K562 (cell line): ENCODE data around the gene SLC5A11. TPM values are rescaled to one million over a fixed set of nuclear protein-coding genes. Genes with fewer than 3 reads are reported as not detected.

Experiments used
- ATAC-seq: fragments of 200-7000 bp; cut with Tn5 transposase; 3 replicates; pipeline ENCODE4 v1.9.1; 2020; ENCODE audit warnings: moderate library complexity
- BruUV-seq: library from RNA; stranded (reverse); fragments of 400-500 nt; replicated peaks from 2 replicates; lab custom pipeline; 2021; lab: Mats Ljungman, UMichigan
- CTCF ChIA-PET: fragments of 300-600 bp; formaldehyde crosslinking; extraction: SDS; loops from one replicate; lab custom pipeline; 2021; ENCODE audit warnings: low intra/inter-chr PET ratio; lab: Yijun Ruan, JAX
- POLR2A ChIA-PET: fragments of 300-600, 350-650 bp; sonication (Branson Sonifier 250); formaldehyde crosslinking; extraction: SDS; loops from one replicate; lab custom pipeline; 2021; ENCODE audit warnings: antibody characterized with exemption, inconsistent platforms; lab: Yijun Ruan, JAX
- DNase-seq, 4 experiments: peaks; one replicate each; pipeline versions ENCODE4 v3.0.0 to v3.0.0-alpha.2; 2011 to 2018; ENCODE audit warnings: low spot score in 3 of 4, mixed read lengths in 3 of 4; ENCODE audit errors: extremely low read depth in 1 of 4
- FAIRE-seq: peaks from 2 replicates; lab custom pipeline; 2011; peaks lifted over from hg19 to GRCh38; lab: Jason Lieb, UNC
- H2AFZ ChIP-seq: 2 replicates; pipeline ENCODE4 v1.6.0; 2011; ENCODE audit warnings: low read depth, low read length, control low read depth, inconsistent platforms
- H3K27ac ChIP-seq: fragments of 200-600 bp; 3 replicates; pipeline ENCODE4 v1.8.0; 2011; ENCODE audit warnings: low read depth, mild to moderate bottlenecking, control low read depth, inconsistent platforms, low read length, moderate library complexity, mixed read lengths; ENCODE audit errors: extremely low read depth
- H3K27me3 ChIP-seq, 2 experiments: fragments of 300-600 bp in 1 of 2; 2 replicates in 1 of 2; 3 replicates in 1 of 2; pipeline versions ENCODE4 v1.6.0 to v1.8.0; 2011; ENCODE audit warnings: inconsistent platforms in 2 of 2, low read length in 2 of 2, mild to moderate bottlenecking in 1 of 2, mixed read lengths in 1 of 2, moderate library complexity in 1 of 2; ENCODE audit not compliant: control insufficient read depth in 2 of 2, insufficient read depth in 2 of 2
- H3K36me3 ChIP-seq: fragments of 300-600 bp; 3 replicates; pipeline ENCODE4 v1.8.0; 2011; ENCODE audit warnings: mild to moderate bottlenecking, low read length, inconsistent platforms; ENCODE audit not compliant: control insufficient read depth, insufficient read depth
- H3K4me1 ChIP-seq, 2 experiments: fragments of 200-600 bp in 1 of 2; replicated peaks in 1 of 2; 2 replicates in 1 of 2; 3 replicates in 1 of 2; pipeline versions ENCODE4 v1.5.1 to v1.8.0; 2011; ENCODE audit warnings: inconsistent platforms in 2 of 2, low read length in 2 of 2, mild to moderate bottlenecking in 1 of 2, mixed read lengths in 1 of 2, moderate library complexity in 1 of 2; ENCODE audit not compliant: control insufficient read depth in 2 of 2, insufficient read depth in 2 of 2
- H3K4me2 ChIP-seq: 2 replicates; pipeline ENCODE4 v1.6.1; 2011; ENCODE audit warnings: low read length, control low read depth, inconsistent platforms, mixed read lengths; ENCODE audit not compliant: insufficient read depth
- H3K4me3 ChIP-seq: fragments of 200-600 bp; sonication (generic), shearing (Covaris generic); 2 replicates; pipeline ENCODE4 v1.5.1; 2016; ENCODE audit warnings: control low read depth, inconsistent platforms
- H3K79me2 ChIP-seq: fragments of 200-600 bp; 3 replicates; pipeline ENCODE4 v1.8.0; 2011; ENCODE audit warnings: low read length, inconsistent platforms; ENCODE audit not compliant: control insufficient read depth, insufficient read depth
- H3K9ac ChIP-seq, 2 experiments: 2 replicates each; pipeline versions ENCODE4 v1.6.0 to v1.6.1; 2011; ENCODE audit warnings: low read depth in 2 of 2, low read length in 2 of 2, control low read depth in 1 of 2, inconsistent platforms in 1 of 2, mild to moderate bottlenecking in 1 of 2, mixed read lengths in 1 of 2; ENCODE audit not compliant: insufficient read depth in 1 of 2
- H3K9me1 ChIP-seq: one replicate; pipeline ENCODE4 v1.6.0; 2011; ENCODE audit warnings: inconsistent platforms, mild to moderate bottlenecking, low read length, moderate library complexity; ENCODE audit not compliant: control insufficient read depth, insufficient read depth
- H3K9me3 ChIP-seq: replicated peaks from 2 replicates; pipeline ENCODE4 v1.5.1; 2011; ENCODE audit warnings: low read depth, low read length, inconsistent platforms; ENCODE audit not compliant: control insufficient read depth, insufficient read depth
- H4K20me1 ChIP-seq: replicated peaks from 2 replicates; pipeline ENCODE4 v1.6.1; 2011; ENCODE audit warnings: low read length, inconsistent platforms, mixed read lengths; ENCODE audit not compliant: control insufficient read depth, insufficient read depth
- C11orf30 ChIP-seq: fragments of 450-650 bp; IDR thresholded peaks from 2 replicates; pipeline ENCODE4 v1.6.1; 2016; ENCODE audit warnings: low read depth, mild to moderate bottlenecking
- KLF16 ChIP-seq: IDR thresholded peaks from 2 replicates; pipeline ENCODE4 v1.6.1; 2016; ENCODE audit warnings: antibody characterized with exemption
- NFYB ChIP-seq: IDR thresholded peaks from 2 replicates; pipeline ENCODE4 v1.6.1; 2011; ENCODE audit warnings: mild to moderate bottlenecking, moderate library complexity; ENCODE audit not compliant: insufficient read length; ENCODE audit errors: extremely low read depth
- SMC3 ChIP-seq: conservative IDR thresholded peaks from 2 replicates; pipeline ENCODE4 v1.6.1; 2011; ENCODE audit warnings: low read depth, low read length, improper control_type of control experiment; ENCODE audit not compliant: insufficient read depth
- ZNF282 ChIP-seq: sonication (generic); formaldehyde crosslinking; IDR thresholded peaks from 2 replicates; pipeline ENCODE4 v1.8.1; 2023; ENCODE audit warnings: missing genetic modification reagents
- ZSCAN32 ChIP-seq: fragments of 450-650 bp; formaldehyde crosslinking; IDR thresholded peaks from 2 replicates; pipeline ENCODE4 v1.4.0; 2020; ENCODE audit warnings: mild to moderate bottlenecking, moderate library complexity
- WGBS: fragments of 100-300 bp; shearing (Covaris generic); methylation state at CpG from one replicate; pipeline ENCODE4 v1.1.6; 2016; ENCODE audit warnings: low coverage, mixed read lengths; ENCODE audit not compliant: insufficient coverage; ENCODE audit errors: missing lambda C conversion rate; 5-methylcytosine and 5-hydroxymethylcytosine counted together
- in situ Hi-C: fragments of 300-500 bp; cut with MboI; formaldehyde crosslinking; loops from 4 replicates; pipeline ENCODE4 v1.15.0; 2018; ENCODE audit warnings: inconsistent platforms, mixed read lengths
- intact Hi-C: fragments of 100-400 bp; cut with micrococcal nuclease; formaldehyde crosslinking; loops from 2 replicates; pipeline ENCODE4 v1.14.2; 2022
- polyA plus RNA-seq, 8 experiments: library from polyadenylated mRNA; depleted of rRNA in 4 of 8; stranded (reverse) in 5 of 8; unstranded in 3 of 8; fragments of >200 nt; fragmentation: Nextera tagmentation in 2 of 8; fragmentation: Illumina TruSeq in 1 of 8; extraction: Ambion mirVana in 2 of 8; extraction: Trizol in 1 of 8; gene quantifications; 2 replicates each; pipeline versions ENCODE4 v1.2.1 to v1.2.3, GENCODE V29; 2011 to 2014; ENCODE audit warnings: inconsistent platforms in 1 of 8, missing spikeins in 1 of 8
- total RNA-seq, 7 experiments: library from RNA; depleted of rRNA in 6 of 7; stranded (reverse); fragments of >200 nt in 6 of 7; fragmentation: Illumina TruSeq in 2 of 7; extraction: Trizol in 2 of 7; gene quantifications; 2 replicates each; pipeline versions ENCODE4 v1.2.1 to v1.2.3, GENCODE V29; 2011 to 2021; ENCODE audit warnings: low replicate concordance in 1 of 7
- TF ChIP-seq, protein P1 (sequence below): fragments of 250-450 bp; sonication (Bioruptor Pico); IDR thresholded peaks from 2 replicates; pipeline ENCODE4 v1.5.0; 2021; ENCODE audit warnings: mild to moderate bottlenecking, moderate library complexity
- TF ChIP-seq, protein P2 (sequence below), 2 experiments: fragments of 450-650 bp; formaldehyde crosslinking in 1 of 2; IDR thresholded peaks; 2 replicates each; pipeline versions ENCODE4 v1.4.0 to v1.6.1; 2014 to 2020; ENCODE audit warnings: mild to moderate bottlenecking in 2 of 2, borderline replicate concordance in 1 of 2, low read depth in 1 of 2

SLC5A11 gene
- total and polyA plus RNA-seq, 9 of the 15 experiments (the other 6 are each of a cell fraction or from before 2014, with no cell fraction given), result 0.04 to 0.25 (median 0.11) TPM; not detected in 3

DNA sequence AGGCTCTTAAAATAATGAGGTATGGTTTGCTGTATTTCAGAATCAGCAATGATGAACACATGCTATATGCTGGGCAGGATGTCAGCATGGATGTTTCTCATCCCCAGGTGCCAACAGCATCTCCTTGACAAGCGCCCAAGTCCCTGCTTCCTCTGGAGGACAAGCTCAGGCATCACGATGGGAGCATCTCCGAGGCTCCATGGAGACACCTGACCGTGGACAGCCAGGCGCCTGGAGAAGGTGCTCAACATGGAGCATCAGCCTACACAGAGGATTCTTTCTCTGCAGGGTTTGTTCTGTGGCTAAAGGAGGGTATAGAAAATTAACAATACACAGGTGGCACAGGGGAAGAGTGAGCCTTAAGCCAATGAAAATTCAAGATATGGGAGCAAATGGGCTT is 72.1 kb downstream of the SLC5A11 start:
- WGBS, result 84% methylated on average over 5 of the region's 5 CpGs
- no peak for DNase-seq
- in situ Hi-C loops, result no loop called here
- FAIRE-seq, result no peak
- peaks cover 0 to 5% of the 10 kb centered on the region in 2 experiments; a peak in 2 of 5 replicates for H3K27me3 ChIP-seq
- no peak overlapping the region for H3K4me2 ChIP-seq
- H3K36me3 ChIP-seq, result peaks cover 19% of the 10 kb centered on the region; the same call in 1 of the 3 replicates
- H3K9me1 ChIP-seq, result no peaks in the 10 kb centered on the region
- H3K9ac ChIP-seq, result no peak overlapping the region
- no peak overlapping the region for H3K27ac ChIP-seq
- H3K4me1 ChIP-seq, result peaks cover 0 to 12% of the 10 kb centered on the region in 2 experiments; a peak in 3 of 5 replicates
- H4K20me1 ChIP-seq, result no peaks in the 10 kb centered on the region
- no peak for ATAC-seq
- BruUV-seq, result no TSS peak
- H3K4me3 ChIP-seq, result no peak overlapping the region
- no peaks in the 10 kb centered on the region for H3K79me2 ChIP-seq
- ChIA-PET POLR2A (interaction anchor here (0.6 kb wide), 1 partner anchor 199 kb away, joined by 3 read pairs; no protein-coding TSS in a partner anchor), CTCF (no interaction called here)
- H3K9me3 ChIP-seq, result no peaks in the 10 kb centered on the region
- H2AFZ ChIP-seq, result no peak overlapping the region
- intact Hi-C loops, result no loop called here
- TF ChIP-seq NFYB (no peak), SMC3 (no peak), KLF16 (no peak), C11orf30 (no peak), ZNF282 (no peak), ZSCAN32 (no peak)
- TF ChIP-seq, protein P1, sequence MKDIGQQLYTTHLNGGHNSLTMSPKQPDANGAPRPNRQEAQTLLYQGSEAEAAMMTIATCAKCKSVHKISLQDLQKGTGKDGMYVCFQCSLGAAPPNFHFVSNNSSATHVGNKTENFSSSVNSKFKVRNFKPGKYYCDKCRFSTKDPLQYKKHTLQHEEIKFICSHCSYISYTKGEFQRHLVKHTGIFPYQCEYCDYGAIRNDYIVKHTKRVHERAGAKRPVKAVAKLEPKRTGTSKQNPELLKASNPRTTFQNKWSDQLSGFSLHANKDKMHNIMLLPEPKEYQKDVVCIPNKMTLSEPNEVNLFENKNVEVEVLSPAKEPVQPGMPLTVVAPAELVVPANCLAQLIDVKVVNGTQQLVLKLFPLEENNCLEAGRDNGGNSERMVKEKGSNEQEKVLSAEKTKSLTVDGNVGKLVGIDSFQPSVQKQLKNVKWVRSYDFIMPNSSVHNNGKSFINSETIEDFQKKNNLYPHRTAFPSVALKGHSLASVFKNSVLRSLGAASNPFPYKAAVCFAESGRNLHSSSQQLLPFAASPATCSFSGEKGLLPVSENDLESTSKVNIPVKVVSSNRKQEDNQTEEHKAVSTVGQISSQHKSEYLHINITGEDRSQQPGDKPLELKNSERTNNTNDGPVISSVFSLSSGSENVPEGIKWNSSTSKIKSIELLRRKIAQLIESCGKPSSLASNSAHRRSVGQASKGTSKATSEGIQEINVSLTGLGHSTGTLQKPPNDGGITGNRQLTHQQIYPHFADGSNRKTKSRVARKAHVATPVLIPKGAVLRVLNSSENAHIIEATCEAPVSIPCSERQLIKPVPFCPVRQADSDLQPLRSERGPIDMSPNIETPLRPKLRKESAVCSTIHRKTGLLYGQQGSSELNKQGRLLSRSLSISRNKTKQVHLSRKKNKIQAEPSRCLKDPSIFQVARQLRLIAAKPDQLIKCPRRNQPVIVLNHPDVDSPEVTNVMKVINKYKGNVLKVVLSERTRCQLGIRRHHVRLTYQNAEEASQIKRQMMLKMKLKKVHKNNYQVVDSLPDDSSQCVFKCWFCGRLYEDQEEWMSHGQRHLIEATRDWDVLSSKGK (CRISPR knock-in tag), result no peak
- TF ChIP-seq, protein P2, sequence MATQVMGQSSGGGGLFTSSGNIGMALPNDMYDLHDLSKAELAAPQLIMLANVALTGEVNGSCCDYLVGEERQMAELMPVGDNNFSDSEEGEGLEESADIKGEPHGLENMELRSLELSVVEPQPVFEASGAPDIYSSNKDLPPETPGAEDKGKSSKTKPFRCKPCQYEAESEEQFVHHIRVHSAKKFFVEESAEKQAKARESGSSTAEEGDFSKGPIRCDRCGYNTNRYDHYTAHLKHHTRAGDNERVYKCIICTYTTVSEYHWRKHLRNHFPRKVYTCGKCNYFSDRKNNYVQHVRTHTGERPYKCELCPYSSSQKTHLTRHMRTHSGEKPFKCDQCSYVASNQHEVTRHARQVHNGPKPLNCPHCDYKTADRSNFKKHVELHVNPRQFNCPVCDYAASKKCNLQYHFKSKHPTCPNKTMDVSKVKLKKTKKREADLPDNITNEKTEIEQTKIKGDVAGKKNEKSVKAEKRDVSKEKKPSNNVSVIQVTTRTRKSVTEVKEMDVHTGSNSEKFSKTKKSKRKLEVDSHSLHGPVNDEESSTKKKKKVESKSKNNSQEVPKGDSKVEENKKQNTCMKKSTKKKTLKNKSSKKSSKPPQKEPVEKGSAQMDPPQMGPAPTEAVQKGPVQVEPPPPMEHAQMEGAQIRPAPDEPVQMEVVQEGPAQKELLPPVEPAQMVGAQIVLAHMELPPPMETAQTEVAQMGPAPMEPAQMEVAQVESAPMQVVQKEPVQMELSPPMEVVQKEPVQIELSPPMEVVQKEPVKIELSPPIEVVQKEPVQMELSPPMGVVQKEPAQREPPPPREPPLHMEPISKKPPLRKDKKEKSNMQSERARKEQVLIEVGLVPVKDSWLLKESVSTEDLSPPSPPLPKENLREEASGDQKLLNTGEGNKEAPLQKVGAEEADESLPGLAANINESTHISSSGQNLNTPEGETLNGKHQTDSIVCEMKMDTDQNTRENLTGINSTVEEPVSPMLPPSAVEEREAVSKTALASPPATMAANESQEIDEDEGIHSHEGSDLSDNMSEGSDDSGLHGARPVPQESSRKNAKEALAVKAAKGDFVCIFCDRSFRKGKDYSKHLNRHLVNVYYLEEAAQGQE (IDR thresholded peaks at IDR 0.05; ENCODE audit: borderline replicate concordance), result no peak
- TF ChIP-seq, protein P2 (CRISPR knock-in tag; IDR thresholded peaks at IDR 0.05; ENCODE audit: low read depth), result no peak
